HG03097 (cell line): ENCODE measurements around the gene MPIG6B.

Experiments used
- ATAC-seq: cut with Tn5 transposase; IDR thresholded peaks from one replicate; pipeline ENCODE4 v1.9.1; 2021; ENCODE audit not compliant: unreplicated experiment, low FRiP score

MPIG6B gene

GRCh38 chr6:31736768-31737314, 13.7 kb downstream of the MPIG6B start:
- ATAC-seq = no peak

DNA sequence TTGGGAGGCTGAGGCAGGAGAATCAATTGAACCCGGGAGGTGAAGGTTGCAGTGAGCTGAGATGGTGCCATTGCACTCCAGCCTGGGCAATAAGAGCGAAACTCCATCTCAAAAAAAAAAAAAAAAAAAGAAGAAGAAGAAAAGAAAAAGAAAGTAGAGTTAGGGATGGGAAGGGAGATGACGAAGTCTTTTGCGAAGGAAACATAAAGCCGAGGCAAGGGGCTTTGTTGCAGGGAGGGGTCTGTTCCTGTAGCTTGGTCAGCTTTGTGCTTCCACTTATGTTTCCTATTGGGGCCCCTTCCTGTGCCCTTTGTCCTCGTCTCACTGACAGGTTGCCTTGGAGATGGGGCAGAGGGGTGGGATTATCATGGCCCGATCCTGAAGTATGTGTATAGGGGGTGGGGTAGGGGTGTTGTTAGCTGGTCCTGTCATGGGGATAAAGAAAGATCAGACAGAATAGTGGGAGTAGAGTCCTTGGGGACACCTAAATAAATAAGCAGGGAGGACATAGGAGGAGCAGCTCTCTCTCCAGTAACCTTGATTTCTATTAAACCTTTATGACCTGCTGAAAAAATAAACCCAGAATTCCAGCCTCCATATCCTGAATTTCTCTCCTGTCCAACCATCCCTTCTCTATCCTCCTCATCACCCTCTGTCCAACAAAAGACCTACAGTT, 14.3 kb downstream of the MPIG6B start:
- no peak for ATAC-seq

- no peak for ATAC-seq
Observed at GRCh38 chr6:31737991-31738979, 15.1 kb downstream of the MPIG6B start.

GRCh38 chr6:31739639-31740396, 16.6 kb downstream of the MPIG6B start, which contains the start of gene MSH5:
Gene MSH5 (plus strand): TSS chr6:31740005. CDS start chr6:31740467, 462 bp downstream.
- peak; percentile 57 for ATAC-seq

- ATAC-seq = peak; percentile 2
Observed at GRCh38 chr6:31740397-31741223, 17.4 kb downstream of the MPIG6B start.

DNA sequence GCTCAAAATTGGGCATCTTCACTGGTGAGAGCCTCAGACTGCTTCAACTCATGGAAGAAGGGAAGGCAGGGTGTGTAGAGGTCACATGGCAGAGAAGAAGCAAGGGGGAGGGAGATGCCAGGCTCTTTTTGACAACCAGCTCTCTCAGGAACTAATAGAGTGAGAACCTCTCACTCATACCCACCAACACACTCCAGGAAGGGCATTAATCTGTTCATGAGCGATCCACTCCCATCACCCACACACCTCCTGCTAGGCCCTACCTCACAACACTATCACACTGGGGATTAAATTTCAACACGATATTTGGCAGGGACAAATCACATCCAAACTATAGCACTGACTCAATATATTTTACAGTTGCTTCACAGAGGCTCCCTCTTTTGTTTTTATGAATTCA, 18.6 kb downstream of the MPIG6B start:
- no peak for ATAC-seq

DNA sequence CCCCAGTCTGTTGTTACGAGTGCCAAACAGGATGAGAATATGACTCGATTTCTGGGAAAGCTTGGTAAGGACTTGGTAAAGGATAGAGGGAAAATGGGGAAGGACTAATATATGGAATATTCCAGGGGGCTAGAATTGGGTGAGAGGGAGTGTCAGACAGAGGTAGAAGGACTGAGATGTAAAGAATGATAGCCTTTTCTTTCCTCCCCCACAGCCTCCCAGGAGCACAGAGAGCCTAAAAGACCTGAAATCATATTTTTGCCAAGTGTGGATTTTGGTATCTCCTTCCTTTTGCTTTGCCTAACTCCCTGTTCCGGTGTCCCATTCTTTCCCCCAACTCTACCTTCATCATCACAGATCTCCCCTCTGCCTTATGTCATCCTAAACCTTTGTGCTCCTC, 19.7 kb downstream of the MPIG6B start:
- no peak for ATAC-seq

- ATAC-seq = no peak
Observed at GRCh38 chr6:31744422-31744821, 21.2 kb downstream of the MPIG6B start.

DNA sequence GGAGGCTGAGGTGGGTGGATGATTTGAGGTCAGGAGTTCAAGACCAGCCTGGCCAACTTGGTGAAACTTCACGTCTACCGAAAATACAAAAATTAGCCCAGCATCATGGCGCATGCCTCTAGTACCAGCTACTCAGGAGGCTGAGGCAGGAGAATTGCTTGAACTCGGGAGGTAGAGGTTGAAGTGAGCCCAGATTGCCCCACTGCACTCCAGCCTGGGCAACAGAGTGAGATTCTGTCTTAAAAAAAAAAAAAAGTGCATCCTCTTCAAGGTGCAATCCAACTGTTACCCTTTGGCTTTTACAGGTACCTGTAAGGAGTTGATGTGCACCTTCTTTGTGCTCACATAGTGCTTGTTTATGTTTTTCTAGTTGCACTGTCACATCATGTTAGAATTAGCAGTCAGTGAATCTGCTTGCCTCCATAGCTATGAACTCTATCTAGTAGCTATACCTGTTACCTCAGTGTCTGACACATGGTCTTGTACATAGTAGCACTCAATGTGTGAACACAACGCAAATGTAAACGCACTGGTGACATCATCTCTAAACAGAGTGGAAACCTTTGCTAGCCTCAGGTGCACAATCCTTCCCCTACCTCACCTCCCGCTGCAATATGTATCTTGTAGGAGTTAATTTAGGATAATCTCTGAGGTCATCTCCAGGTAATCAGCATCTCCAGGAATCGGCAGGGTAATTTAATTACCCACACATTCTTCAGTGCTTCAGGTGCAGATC, 26.3 kb downstream of the MPIG6B start:
- ATAC-seq = no peak

DNA sequence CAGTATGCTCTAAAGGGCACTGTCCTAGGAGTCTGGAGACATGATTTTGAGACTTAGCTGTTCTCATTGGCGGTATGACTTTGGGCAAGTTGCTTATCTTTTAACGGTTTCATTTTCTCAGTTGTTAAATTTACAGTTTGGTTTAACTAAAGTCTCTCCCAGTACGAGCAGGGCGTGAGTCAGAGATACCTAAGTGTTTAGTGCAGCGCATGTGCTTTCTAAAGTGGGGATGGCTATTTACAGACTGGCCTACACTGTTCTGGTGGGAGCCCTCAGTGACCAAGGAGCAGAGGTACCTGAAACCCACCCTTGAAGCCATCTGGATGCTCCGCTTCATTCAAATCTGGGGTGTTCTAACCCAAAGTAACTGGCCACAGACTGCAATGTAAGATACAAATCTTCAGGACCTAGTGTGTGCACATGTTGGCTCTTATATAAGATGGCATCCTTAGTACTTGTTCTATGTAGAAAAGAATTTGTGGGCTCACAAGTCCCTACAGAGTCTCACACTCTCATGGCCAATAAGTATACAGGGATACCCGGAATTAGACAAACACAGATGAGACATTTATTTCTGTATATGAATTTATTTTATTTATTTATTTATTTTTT, 27.3 kb downstream of the MPIG6B start:
- no peak for ATAC-seq

DNA sequence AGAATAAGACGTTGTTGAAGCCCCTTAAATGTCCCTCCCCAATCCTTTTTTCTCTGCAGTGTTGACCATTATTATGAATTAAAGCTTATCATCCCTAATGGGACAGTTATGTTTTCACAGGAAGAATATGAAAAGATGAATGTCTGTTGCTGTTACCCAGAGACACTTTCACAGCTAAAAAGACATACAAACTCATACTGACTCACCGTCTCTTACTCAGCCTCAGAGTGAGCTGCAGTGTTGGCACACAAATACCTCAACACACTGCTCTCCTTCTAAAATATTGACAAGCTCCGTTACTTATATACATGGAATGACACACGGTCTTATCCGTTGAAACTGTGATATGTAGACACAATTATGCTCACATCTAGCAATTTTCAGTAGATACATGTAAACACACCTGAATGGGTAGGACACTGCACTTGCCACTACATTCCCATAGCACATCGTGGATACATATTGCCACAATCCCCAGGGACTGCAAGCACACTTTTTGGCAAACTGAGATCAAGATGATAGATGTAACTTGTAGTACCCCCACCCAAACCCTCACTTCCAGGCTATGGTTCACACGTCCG, 29.7 kb downstream of the MPIG6B start:
- ATAC-seq = no peak

GRCh38 chr6:31758281-31758680, 35.1 kb downstream of the MPIG6B start:
- ATAC-seq = no peak

DNA sequence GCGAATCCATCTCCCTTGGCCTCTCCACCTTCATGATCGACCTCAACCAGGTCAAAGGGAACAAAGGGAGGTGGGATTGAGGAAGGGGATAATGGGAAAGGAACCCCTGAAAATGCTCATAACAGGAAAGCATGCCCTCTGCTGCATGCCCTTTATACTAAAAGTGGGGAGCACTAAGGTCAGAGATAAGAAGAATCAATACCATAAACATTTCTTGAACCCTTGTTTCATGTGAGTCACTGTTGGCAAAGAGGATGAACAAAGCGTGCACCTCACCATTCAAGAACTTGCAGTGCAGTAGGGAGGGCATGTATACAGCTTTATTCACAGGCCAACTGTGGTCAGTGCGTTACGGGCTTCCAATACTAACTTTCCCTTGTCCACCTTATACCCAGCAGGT, 37.6 kb downstream of the MPIG6B start:
- ATAC-seq = no peak

DNA sequence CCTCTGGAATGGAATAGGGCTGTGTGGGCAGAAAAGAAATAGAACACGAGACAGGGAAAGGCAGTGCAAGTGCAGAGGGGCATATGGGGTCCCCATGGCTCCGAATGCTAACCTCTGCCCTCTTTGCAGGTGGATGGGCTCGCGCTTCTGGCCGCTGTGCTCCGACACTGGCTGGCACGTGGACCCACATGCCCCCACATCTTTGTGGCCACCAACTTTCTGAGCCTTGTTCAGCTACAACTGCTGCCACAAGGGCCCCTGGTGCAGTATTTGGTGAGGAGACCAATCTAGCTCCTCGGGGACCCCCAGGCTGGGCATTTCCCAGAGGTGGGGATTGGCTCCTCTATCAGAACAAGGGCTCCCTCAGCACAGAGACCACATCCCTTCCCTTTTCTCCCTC, 38.2 kb downstream of the MPIG6B start:
- ATAC-seq = no peak

DNA sequence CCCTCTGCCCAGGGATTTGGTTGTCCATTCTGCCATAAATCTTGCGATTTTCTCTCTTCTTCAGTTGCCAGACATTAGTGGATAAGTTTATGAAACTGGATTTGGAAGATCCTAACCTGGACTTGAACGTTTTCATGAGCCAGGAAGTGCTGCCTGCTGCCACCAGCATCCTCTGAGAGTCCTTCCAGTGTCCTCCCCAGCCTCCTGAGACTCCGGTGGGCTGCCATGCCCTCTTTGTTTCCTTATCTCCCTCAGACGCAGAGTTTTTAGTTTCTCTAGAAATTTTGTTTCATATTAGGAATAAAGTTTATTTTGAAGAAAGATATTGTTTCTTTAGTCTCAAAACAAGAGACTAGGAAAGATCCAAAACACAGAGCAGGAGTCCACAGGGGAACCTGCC, 39.2 kb downstream of the MPIG6B start, which contains the start of gene SAPCD1:
SAPCD1 (plus strand) TSS at position 301 of the 400 bp plus-strand sequence. CDS start 399 bp downstream, outside the sequence.
- no peak for ATAC-seq

- no peak for ATAC-seq
Observed at GRCh38 chr6:31762878-31763618, 39.9 kb downstream of the MPIG6B start.

- no peak for ATAC-seq
Observed at GRCh38 chr6:31763619-31763940, 40.4 kb downstream of the MPIG6B start.

GRCh38 chr6:31764198-31764597, 41.0 kb downstream of the MPIG6B start:
- no peak for ATAC-seq
